AG04450 (cell line): ENCODE results near the gene LAMC1. TPM values are rescaled to one million over a fixed set of nuclear protein-coding genes. Genes with fewer than 3 reads are reported as not detected.

Experiments
- CTCF ChIA-PET: fragments of 300-600, 350-600 bp; formaldehyde crosslinking; extraction: SDS; loops from one replicate; lab custom pipeline; 2022; ENCODE audit warnings: antibody characterized with exemption, inconsistent platforms; lab: Charles Lee
- POLR2A ChIA-PET: fragments of 350-600 bp; formaldehyde crosslinking; extraction: SDS; loops from one replicate; lab custom pipeline; 2021; ENCODE audit warnings: antibody characterized with exemption, inconsistent platforms; lab: Yijun Ruan, JAX
- DNase-seq: peaks from one replicate; pipeline ENCODE4 v3.0.0-alpha.2; 2011; ENCODE audit warnings: low read depth, low spot score
- H3K27ac ChIP-seq: one replicate; pipeline ENCODE4 v1.5.1; 2012; ENCODE audit warnings: low read depth, low read length, control low read depth
- H3K27me3 ChIP-seq: one replicate; pipeline ENCODE4 v1.6.0; 2012; ENCODE audit warnings: low read length; ENCODE audit not compliant: control insufficient read depth, insufficient read depth
- H3K4me3 ChIP-seq: 2 replicates; pipeline ENCODE4 v1.5.1; 2011; ENCODE audit warnings: mild to moderate bottlenecking, low read depth, low read length, control low read depth
- H3K9me3 ChIP-seq: 2 replicates; pipeline ENCODE4 v1.5.1; 2012; ENCODE audit warnings: low read length; ENCODE audit not compliant: control insufficient read depth, insufficient read depth
- CTCF ChIP-seq: IDR thresholded peaks from 2 replicates; pipeline ENCODE4 v1.5.1; 2011; ENCODE audit warnings: low read depth, low read length, control low read depth, inconsistent platforms
- polyA plus RNA-seq: library from polyadenylated mRNA; depleted of rRNA; stranded (reverse); fragments of >200 nt; gene quantifications from 2 replicates; pipeline ENCODE4 v1.2.3, GENCODE V29; 2011

The LAMC1 gene
- polyA plus RNA-seq, 1 experiment = 348 TPM

GRCh38 chr1:182984138-182984537 is 39.1 kb upstream of the LAMC1 start:
- ChIA-PET POLR2A (no interaction called here), CTCF (interaction anchor here (0.7 kb wide), 1 partner anchor 298 kb away, joined by 3 read pairs; no protein-coding TSS in a partner anchor)
- H3K4me3 ChIP-seq = no peak overlapping the region
- TF ChIP-seq CTCF = no peak
- H3K9me3 ChIP-seq = peaks cover 2% of the 10 kb centered on the region; the same call in 1 of the 2 replicates
- H3K27ac ChIP-seq = no peak overlapping the region
- DNase-seq = no peak
- H3K27me3 ChIP-seq = no peaks in the 10 kb centered on the region

DNA sequence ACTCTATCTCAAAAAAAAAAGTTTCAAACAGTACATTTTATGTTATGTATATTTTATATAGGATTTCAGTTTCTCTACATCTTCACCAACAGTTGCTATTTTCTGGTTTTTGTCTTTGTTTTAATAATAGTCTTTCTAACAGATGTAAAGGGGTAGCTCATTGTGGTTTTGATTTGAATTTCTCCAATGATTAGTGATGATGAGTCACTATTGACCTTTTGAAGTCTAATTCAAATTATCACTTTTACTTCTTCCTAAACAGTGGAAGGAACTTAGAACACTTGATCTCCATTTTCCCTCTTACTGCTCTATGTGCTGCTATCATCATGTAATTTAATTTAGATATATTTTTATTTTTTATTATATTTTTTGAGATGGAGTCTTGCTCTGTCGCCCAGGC is 38.6 kb upstream of the LAMC1 start:
- ChIA-PET CTCF (interaction anchor here (0.7 kb wide), 1 partner anchor 297 kb away, joined by 3 read pairs; no protein-coding TSS in a partner anchor), POLR2A (no interaction called here)
- no peak for TF ChIP-seq CTCF
- Histone ChIP-seq H3K27me3 (no peaks in the 10 kb centered on the region), H3K27ac (no peak overlapping the region), H3K4me3 (no peak overlapping the region), H3K9me3 (peaks cover 2% of the 10 kb centered on the region; the same call in 1 of the 2 replicates)
- no peak for DNase-seq

GRCh38 chr1:182985876-182986275 is 37.3 kb upstream of the LAMC1 start:
- Histone ChIP-seq H3K27me3 (no peaks in the 10 kb centered on the region), H3K4me3 (no peak overlapping the region), H3K27ac (no peak overlapping the region), H3K9me3 (peaks cover 2% of the 10 kb centered on the region; the same call in 1 of the 2 replicates)
- POLR2A ChIA-PET = no interaction called here
- TF ChIP-seq CTCF = no peak
- DNase-seq = no peak
- CTCF ChIA-PET = no interaction called here

DNA sequence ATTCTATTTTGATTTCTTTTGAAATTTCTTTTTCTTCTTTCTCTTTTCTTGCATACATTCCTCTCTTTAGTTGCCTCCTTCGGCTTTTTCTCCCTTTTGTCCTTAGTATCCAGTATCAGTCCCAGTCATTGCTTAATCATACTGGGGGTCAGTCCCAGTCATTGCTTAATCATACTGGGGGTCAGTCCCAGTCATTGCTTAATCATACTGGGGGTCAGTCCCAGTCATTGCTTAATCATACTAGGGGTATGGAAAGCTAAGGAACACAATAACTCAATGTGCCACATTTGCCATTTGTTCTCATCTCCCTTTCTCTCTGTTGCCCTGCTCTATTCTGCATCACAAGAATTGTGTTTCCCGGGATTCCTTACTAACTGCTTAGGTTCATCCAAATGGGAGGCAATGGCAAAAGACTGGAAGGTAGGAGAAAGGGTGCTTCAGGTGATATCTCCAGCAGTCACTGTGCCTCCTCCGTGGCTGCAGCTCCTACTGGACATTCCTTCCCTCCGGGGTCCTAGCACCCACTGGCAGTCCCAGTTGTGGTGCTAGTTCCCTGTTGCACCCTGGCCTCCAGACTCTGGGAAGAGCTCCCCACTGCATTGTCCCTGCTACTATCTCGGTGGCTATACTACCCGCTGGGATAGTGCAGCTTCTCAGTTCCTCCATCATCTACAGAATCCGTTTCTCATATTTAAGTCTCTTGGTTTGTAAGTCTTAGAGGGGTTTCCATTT is 32.6 kb upstream of the LAMC1 start:
- Histone ChIP-seq H3K4me3 (no peak overlapping the region), H3K27ac (peak overlapping the region; percentile 25), H3K9me3 (peaks cover 2% of the 10 kb centered on the region; the same call in 1 of the 2 replicates), H3K27me3 (no peaks in the 10 kb centered on the region)
- DNase-seq = peak; percentile 13
- no peak for TF ChIP-seq CTCF
- ChIA-PET CTCF (no interaction called here), POLR2A (no interaction called here)

DNA sequence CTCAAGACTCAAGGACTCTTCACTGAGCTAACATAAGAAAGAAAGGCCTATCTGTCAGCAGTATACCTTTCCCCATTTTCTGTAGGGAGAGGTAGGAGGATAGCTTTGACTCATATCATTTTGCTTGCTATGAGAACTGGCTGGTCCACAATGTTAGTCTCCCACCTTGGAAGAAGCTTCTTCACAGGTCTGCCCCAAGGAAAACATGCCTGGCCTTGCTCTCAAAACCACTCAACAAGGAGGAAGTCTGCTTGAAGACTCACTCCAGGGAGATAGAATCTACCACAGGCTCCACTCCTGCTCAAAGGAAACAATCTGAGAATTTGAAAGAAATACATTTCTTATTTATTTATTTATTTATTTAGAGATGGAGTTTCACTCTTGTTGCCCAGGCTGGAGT is 29.5 kb upstream of the LAMC1 start:
- Histone ChIP-seq H3K27me3 (no peaks in the 10 kb centered on the region), H3K9me3 (no peaks in the 10 kb centered on the region), H3K4me3 (no peak overlapping the region), H3K27ac (no peak overlapping the region)
- CTCF ChIA-PET = interaction anchor here (1.2 kb wide), 1 partner anchor 341 kb away, joined by 3 read pairs; no protein-coding TSS in a partner anchor
- no peak for TF ChIP-seq CTCF
- POLR2A ChIA-PET = interaction anchor here (0.6 kb wide), 1 partner anchor 9 kb away, joined by 5 read pairs; no protein-coding TSS in a partner anchor
- no peak for DNase-seq
